Measurements from ENCODE around the gene PDE1A. TPM values are rescaled to one million over a fixed set of nuclear protein-coding genes. Genes with fewer than 3 reads are reported as not detected.

PDE1A gene
- total RNA-seq, 4 donors from 2014 or later: 2.1 to 12.4 (median 2.8) TPM

DNA sequence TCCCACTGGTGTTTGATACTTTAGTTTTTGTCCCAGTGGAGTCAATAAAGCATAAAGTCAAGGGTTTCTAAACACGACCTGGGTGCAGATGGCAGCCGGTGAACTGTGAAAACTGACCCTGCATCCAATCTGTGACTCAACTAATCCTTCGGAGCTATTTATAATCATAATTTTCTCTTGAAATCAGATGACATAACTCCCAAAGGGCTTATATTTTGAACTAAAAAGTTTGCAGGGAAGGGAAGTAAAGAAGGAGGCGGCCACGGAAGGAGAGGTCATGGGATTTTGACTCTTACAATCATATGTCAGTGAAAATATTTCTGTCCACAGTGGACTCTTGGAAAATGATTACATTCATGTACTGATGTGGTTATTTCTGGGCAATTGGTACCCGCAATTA is 178.5 kb downstream of the PDE1A start:
- no peaks in the 10 kb centered on the region for H3K9me3 ChIP-seq
- no peak overlapping the region for H3K27ac ChIP-seq
- no peaks in the 10 kb centered on the region for H3K4me1 ChIP-seq
- no peak for TF ChIP-seq POLR2A (IDR thresholded peaks at IDR 0.05)
- TF ChIP-seq, protein P1, sequence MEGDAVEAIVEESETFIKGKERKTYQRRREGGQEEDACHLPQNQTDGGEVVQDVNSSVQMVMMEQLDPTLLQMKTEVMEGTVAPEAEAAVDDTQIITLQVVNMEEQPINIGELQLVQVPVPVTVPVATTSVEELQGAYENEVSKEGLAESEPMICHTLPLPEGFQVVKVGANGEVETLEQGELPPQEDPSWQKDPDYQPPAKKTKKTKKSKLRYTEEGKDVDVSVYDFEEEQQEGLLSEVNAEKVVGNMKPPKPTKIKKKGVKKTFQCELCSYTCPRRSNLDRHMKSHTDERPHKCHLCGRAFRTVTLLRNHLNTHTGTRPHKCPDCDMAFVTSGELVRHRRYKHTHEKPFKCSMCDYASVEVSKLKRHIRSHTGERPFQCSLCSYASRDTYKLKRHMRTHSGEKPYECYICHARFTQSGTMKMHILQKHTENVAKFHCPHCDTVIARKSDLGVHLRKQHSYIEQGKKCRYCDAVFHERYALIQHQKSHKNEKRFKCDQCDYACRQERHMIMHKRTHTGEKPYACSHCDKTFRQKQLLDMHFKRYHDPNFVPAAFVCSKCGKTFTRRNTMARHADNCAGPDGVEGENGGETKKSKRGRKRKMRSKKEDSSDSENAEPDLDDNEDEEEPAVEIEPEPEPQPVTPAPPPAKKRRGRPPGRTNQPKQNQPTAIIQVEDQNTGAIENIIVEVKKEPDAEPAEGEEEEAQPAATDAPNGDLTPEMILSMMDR (IDR thresholded peaks at IDR 0.05): no peak
- H3K27me3 ChIP-seq: no peaks in the 10 kb centered on the region
- no peaks in the 10 kb centered on the region for H3K36me3 ChIP-seq
- no peak overlapping the region for H3K4me3 ChIP-seq
- DNase-seq: no peak

GRCh38 chr2:182247831-182248230 is 179.0 kb downstream of the PDE1A start:
- H3K36me3 ChIP-seq: no peaks in the 10 kb centered on the region
- no peaks in the 10 kb centered on the region for H3K4me1 ChIP-seq
- H3K27me3 ChIP-seq: no peaks in the 10 kb centered on the region
- no peak overlapping the region for H3K27ac ChIP-seq
- no peaks in the 10 kb centered on the region for H3K9me3 ChIP-seq
- no peak for TF ChIP-seq POLR2A (IDR thresholded peaks at IDR 0.05)
- TF ChIP-seq, protein P1 (IDR thresholded peaks at IDR 0.05): no peak
- H3K4me3 ChIP-seq: no peak overlapping the region
- no peak for DNase-seq

DNA sequence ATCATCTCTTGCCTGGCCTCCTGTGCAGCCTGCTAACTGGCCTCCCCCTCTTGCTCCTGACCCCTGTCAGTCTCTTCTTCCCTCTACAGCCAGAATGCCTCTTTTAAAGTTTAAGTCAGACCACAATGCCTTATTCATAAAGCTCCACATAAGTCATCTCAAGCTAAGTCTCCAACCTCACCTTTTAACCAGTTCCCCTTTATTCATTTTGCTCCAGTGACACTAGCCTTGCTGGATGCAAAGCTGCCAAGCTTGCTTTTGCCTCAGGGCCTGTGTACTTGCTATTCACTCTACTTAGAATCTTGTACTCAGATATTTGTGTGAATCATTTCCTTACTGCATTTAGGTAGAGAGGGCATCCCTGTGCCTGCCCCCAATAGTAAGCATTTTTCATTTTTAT is 180.9 kb downstream of the PDE1A start:
- Histone ChIP-seq H3K27ac (no peak overlapping the region), H3K27me3 (no peaks in the 10 kb centered on the region), H3K4me1 (no peaks in the 10 kb centered on the region), H3K36me3 (no peaks in the 10 kb centered on the region), H3K9me3 (no peaks in the 10 kb centered on the region), H3K4me3 (no peak overlapping the region)
- TF ChIP-seq, protein P1 (IDR thresholded peaks at IDR 0.05): no peak
- TF ChIP-seq POLR2A (IDR thresholded peaks at IDR 0.05): no peak
- DNase-seq: no peak

DNA sequence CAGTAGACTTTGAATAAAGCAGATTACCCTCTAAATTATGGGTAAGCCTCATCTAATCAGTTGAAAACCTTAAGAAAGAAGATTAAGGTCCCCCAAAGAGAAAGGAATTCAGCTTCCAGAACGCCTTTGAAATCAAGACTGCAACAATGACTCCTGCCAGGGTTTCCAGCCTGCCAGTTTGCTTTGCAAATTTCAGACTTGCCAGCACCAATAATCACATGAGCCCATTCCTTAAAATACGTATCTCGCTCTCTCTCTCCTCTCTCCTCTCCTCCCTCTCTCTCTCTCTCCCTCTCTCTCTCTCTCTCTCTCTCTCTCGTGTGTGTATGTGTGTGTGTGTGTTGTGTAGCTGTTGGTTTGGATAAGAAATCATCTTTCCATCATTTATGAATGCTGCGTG is 184.2 kb downstream of the PDE1A start:
- Histone ChIP-seq H3K27me3 (no peaks in the 10 kb centered on the region), H3K4me1 (no peaks in the 10 kb centered on the region), H3K27ac (no peak overlapping the region), H3K4me3 (no peak overlapping the region), H3K36me3 (no peaks in the 10 kb centered on the region), H3K9me3 (no peaks in the 10 kb centered on the region)
- no peak for TF ChIP-seq POLR2A (IDR thresholded peaks at IDR 0.05)
- TF ChIP-seq, protein P1 (IDR thresholded peaks at IDR 0.05): no peak
- no peak for DNase-seq

- H3K27ac ChIP-seq: no peak overlapping the region
- H3K36me3 ChIP-seq: no peaks in the 10 kb centered on the region
- no peaks in the 10 kb centered on the region for H3K27me3 ChIP-seq
- H3K4me3 ChIP-seq: no peak overlapping the region
- H3K4me1 ChIP-seq: no peaks in the 10 kb centered on the region
- no peak for DNase-seq
- TF ChIP-seq, protein P1 (IDR thresholded peaks at IDR 0.05): no peak
- TF ChIP-seq POLR2A (IDR thresholded peaks at IDR 0.05): no peak
- H3K9me3 ChIP-seq: no peaks in the 10 kb centered on the region
These were observed 184.9 kb downstream of the PDE1A start for GRCh38 chr2:182241936-182242335.

DNA sequence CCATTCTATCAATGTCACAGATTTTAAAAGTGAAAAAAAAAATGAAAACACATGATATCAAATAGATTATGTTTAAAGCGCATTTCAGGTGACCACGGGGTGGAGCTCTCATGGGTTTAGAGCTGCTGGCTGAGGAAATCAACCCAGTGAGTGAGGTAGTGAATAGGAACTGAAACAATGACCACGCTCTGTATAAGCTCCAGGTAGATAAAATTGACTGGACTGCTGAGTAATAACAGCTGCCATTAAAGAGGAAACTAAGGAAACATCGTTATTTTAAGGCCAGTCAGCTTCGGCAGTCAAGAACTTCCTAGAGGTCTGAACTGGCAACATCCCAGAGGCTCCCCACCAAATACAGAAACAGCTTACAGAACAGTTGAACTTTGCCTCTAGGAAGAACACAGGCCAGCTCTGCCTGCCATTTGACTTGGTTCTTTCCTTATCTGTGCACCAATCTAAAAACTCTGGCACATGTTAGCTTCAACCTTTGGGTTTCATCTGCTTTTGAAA is 185.9 kb downstream of the PDE1A start:
- no peak overlapping the region for H3K4me3 ChIP-seq
- H3K4me1 ChIP-seq: no peaks in the 10 kb centered on the region
- no peaks in the 10 kb centered on the region for H3K27me3 ChIP-seq
- H3K27ac ChIP-seq: no peak overlapping the region
- no peaks in the 10 kb centered on the region for H3K36me3 ChIP-seq
- H3K9me3 ChIP-seq: no peaks in the 10 kb centered on the region
- peak in 1 of 3 donors; percentile 63 for DNase-seq
- TF ChIP-seq, protein P1 (IDR thresholded peaks at IDR 0.05): peak in 4 of 6 experiments; percentile 22 to 51 (median 45)
- no peak for TF ChIP-seq POLR2A (IDR thresholded peaks at IDR 0.05)
